Measurements from ENCODE around the gene VARS2. TPM values are rescaled to one million over a fixed set of nuclear protein-coding genes. Genes with fewer than 3 reads are reported as not detected.

The VARS2 gene
- total and polyA plus RNA-seq, 2 donors (not counting 1 experiment from before 2014, with no cell fraction given): 27.1 to 41.6 TPM

GRCh38 chr6:30974490-30975252, 60.6 kb downstream of the VARS2 start:
- POLR2A ChIA-PET: no interaction called here
- H3K4me2 ChIP-seq (replicated peaks; ENCODE audit: low read depth, low read length, poor library complexity, severe bottlenecking): no peak overlapping the region
- H3K36me3 ChIP-seq (replicated peaks in 1 of 2; ENCODE audit: control extremely low read depth in 1 of 2, control insufficient read depth in 1 of 2, extremely low read depth in 1 of 2, insufficient read depth in 2 of 2, low read length in 1 of 2): no peaks in the 10 kb centered on the region
- peaks cover 0 to 6% of the 10 kb centered on the region in 2 donors for H3K4me1 ChIP-seq (ENCODE audit: control insufficient read depth in 2 of 2, insufficient read depth in 2 of 2, low read length in 2 of 2)
- Mint-ChIP-seq H3K27me3 (peaks cover 32% of the 10 kb centered on the region), H3K4me1 (peaks cover 7% of the 10 kb centered on the region), H3K27ac (no peak overlapping the region), H3K4me3 (no peak overlapping the region), H3K9me3 (ENCODE audit: insufficient read depth) (no peaks in the 10 kb centered on the region)
- CTCF ChIA-PET: interaction anchor here (0.7 kb wide), 1 partner anchor 96 kb away, joined by 3 read pairs; no protein-coding TSS in a partner anchor
- WGBS (ENCODE audit: insufficient coverage): 80% methylated on average over 1 of the region's 4 CpGs
- H3K9ac ChIP-seq (ENCODE audit: low read length): no peak overlapping the region
- no peak for TF ChIP-seq EZH2 (IDR thresholded peaks at IDR 0.05; ENCODE audit: borderline replicate concordance, insufficient read depth, low read depth, low read length, poor library complexity, severe bottlenecking)
- TF ChIP-seq, protein P1, sequence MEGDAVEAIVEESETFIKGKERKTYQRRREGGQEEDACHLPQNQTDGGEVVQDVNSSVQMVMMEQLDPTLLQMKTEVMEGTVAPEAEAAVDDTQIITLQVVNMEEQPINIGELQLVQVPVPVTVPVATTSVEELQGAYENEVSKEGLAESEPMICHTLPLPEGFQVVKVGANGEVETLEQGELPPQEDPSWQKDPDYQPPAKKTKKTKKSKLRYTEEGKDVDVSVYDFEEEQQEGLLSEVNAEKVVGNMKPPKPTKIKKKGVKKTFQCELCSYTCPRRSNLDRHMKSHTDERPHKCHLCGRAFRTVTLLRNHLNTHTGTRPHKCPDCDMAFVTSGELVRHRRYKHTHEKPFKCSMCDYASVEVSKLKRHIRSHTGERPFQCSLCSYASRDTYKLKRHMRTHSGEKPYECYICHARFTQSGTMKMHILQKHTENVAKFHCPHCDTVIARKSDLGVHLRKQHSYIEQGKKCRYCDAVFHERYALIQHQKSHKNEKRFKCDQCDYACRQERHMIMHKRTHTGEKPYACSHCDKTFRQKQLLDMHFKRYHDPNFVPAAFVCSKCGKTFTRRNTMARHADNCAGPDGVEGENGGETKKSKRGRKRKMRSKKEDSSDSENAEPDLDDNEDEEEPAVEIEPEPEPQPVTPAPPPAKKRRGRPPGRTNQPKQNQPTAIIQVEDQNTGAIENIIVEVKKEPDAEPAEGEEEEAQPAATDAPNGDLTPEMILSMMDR (IDR thresholded peaks at IDR 0.05): no peak
- peaks cover 0 to 9% (median 5%) of the 10 kb centered on the region in 4 experiments for H3K27me3 ChIP-seq (replicated peaks in 1 of 4; ENCODE audit: control extremely low read depth in 1 of 4, control insufficient read depth in 3 of 4, insufficient read depth in 4 of 4, low read length in 3 of 4)
- ATAC-seq (ENCODE audit: low read depth): no peak
- no peak overlapping the region for H2AFZ ChIP-seq (ENCODE audit: insufficient read depth, low read depth, low read length, poor library complexity, severe bottlenecking)
- no peaks in the 10 kb centered on the region for H4K20me1 ChIP-seq (ENCODE audit: control insufficient read depth, insufficient read depth, low read length, poor library complexity, severe bottlenecking)
- H3K9me3 ChIP-seq (ENCODE audit: control extremely low read depth in 1 of 3, control insufficient read depth in 2 of 3, insufficient read depth in 1 of 3, low read length in 2 of 3): no peaks in the 10 kb centered on the region
- H3K27ac ChIP-seq (ENCODE audit: low read length in 2 of 2): no peak overlapping the region
- intact Hi-C loops (cut with micrococcal nuclease): no loop called here
- no peak overlapping the region for H3K4me3 ChIP-seq (ENCODE audit: control extremely low read depth in 1 of 5, extremely low read depth in 1 of 5, insufficient read depth in 1 of 5, low read depth in 2 of 5, low read length in 4 of 5)
- no peak for DNase-seq
- no peaks in the 10 kb centered on the region for H3K79me2 ChIP-seq (ENCODE audit: control insufficient read depth, insufficient read depth, low read length)

Small RNA genes within 50 kb of the gene (small RNA-seq; reads per million reads assigned to genes)
- not detected for gene RF00019 (ENCODE audit: insufficient read length, low read depth, low replicate concordance)

Other genes starting within 250 kb of the VARS2 start
- gene DHX16, start 241.2 kb upstream of the VARS2 start, total RNA-seq: 51.1 and 58.3 TPM in 2 replicates
- gene DHX16, start 241.2 kb upstream of the VARS2 start, polyA plus RNA-seq: 69.7 and 71.7 TPM in 2 replicates
- gene PPP1R18, start 227.6 kb upstream of the VARS2 start, total RNA-seq: 121 and 125 TPM in 2 replicates
- gene PPP1R18, start 227.6 kb upstream of the VARS2 start, polyA plus RNA-seq: 71.6 and 113 TPM in 2 replicates
- 22.8 and 24.9 TPM in 2 replicates for gene NRM, start 223.3 kb upstream of the VARS2 start, total RNA-seq
- gene NRM, start 223.3 kb upstream of the VARS2 start, polyA plus RNA-seq: 18.9 and 26.0 TPM in 2 replicates
- 69.3 and 87.4 TPM in 2 replicates for gene MDC1, start 197.0 kb upstream of the VARS2 start, total RNA-seq
- gene MDC1, start 197.0 kb upstream of the VARS2 start, polyA plus RNA-seq: 24.9 and 26.4 TPM in 2 replicates
- 288 and 295 TPM in 2 replicates for gene TUBB, start 193.9 kb upstream of the VARS2 start, total RNA-seq
- 58.9 and 102 TPM in 2 replicates for gene TUBB, start 193.9 kb upstream of the VARS2 start, polyA plus RNA-seq
- 71.2 and 75.7 TPM in 2 replicates for gene FLOT1, start 171.6 kb upstream of the VARS2 start, total RNA-seq
- gene FLOT1, start 171.6 kb upstream of the VARS2 start, polyA plus RNA-seq: 75.8 and 79.4 TPM in 2 replicates
- gene IER3, start 169.7 kb upstream of the VARS2 start, total RNA-seq: 4.2 and 5.5 TPM in 2 replicates
- gene IER3, start 169.7 kb upstream of the VARS2 start, polyA plus RNA-seq: 3.7 and 7.5 TPM in 2 replicates
- 61.7 and 66.0 TPM in 2 replicates for gene DDR1, start 29.7 kb upstream of the VARS2 start, total RNA-seq
- 28.8 and 81.5 TPM in 2 replicates for gene DDR1, start 29.7 kb upstream of the VARS2 start, polyA plus RNA-seq
- gene GTF2H4, start 6.0 kb upstream of the VARS2 start, total RNA-seq: 38.4 and 44.7 TPM in 2 replicates
- 22.4 and 30.2 TPM in 2 replicates for gene GTF2H4, start 6.0 kb upstream of the VARS2 start, polyA plus RNA-seq
- not detected in 2 replicates for gene SFTA2, start 17.9 kb downstream of the VARS2 start, total RNA-seq
- gene SFTA2, start 17.9 kb downstream of the VARS2 start, polyA plus RNA-seq: not detected in 2 replicates
- gene MUCL3, start 26.7 kb downstream of the VARS2 start, total RNA-seq: not detected in 2 replicates
- gene MUCL3, start 26.7 kb downstream of the VARS2 start, polyA plus RNA-seq: not detected in 2 replicates
- gene MUC21, start 69.5 kb downstream of the VARS2 start, total RNA-seq: not detected in 2 replicates
- gene MUC21, start 69.5 kb downstream of the VARS2 start, polyA plus RNA-seq: not detected in 2 replicates
- gene MUC22, start 96.2 kb downstream of the VARS2 start, total RNA-seq: not detected in 2 replicates
- not detected in 2 replicates for gene MUC22, start 96.2 kb downstream of the VARS2 start, polyA plus RNA-seq
- gene C6orf15, start 198.3 kb downstream of the VARS2 start, total RNA-seq: not detected in 2 replicates
- gene C6orf15, start 198.3 kb downstream of the VARS2 start, polyA plus RNA-seq: not detected in 2 replicates
- gene PSORS1C1, start 200.6 kb downstream of the VARS2 start, total RNA-seq: not detected in 2 replicates
- not detected in 2 replicates for gene PSORS1C1, start 200.6 kb downstream of the VARS2 start, polyA plus RNA-seq
- not detected in 2 replicates for gene CDSN, start 206.2 kb downstream of the VARS2 start, total RNA-seq
- gene CDSN, start 206.2 kb downstream of the VARS2 start, polyA plus RNA-seq: not detected in 2 replicates
- gene PSORS1C2, start 224.8 kb downstream of the VARS2 start, total RNA-seq: not detected in 2 replicates
- gene PSORS1C2, start 224.8 kb downstream of the VARS2 start, polyA plus RNA-seq: not detected in 2 replicates
- 34.7 and 36.2 TPM in 2 replicates for gene CCHCR1, start 243.6 kb downstream of the VARS2 start, total RNA-seq
- 17.0 and 19.1 TPM in 2 replicates for gene CCHCR1, start 243.6 kb downstream of the VARS2 start, polyA plus RNA-seq
- 9.8 and 10.4 TPM in 2 replicates for gene TCF19, start 244.4 kb downstream of the VARS2 start, total RNA-seq
- 5.5 and 10.0 TPM in 2 replicates for gene TCF19, start 244.4 kb downstream of the VARS2 start, polyA plus RNA-seq

Measured in B cell (primary cell).